ENCODE measurements around the gene PARP14.

PARP14 gene

DNA sequence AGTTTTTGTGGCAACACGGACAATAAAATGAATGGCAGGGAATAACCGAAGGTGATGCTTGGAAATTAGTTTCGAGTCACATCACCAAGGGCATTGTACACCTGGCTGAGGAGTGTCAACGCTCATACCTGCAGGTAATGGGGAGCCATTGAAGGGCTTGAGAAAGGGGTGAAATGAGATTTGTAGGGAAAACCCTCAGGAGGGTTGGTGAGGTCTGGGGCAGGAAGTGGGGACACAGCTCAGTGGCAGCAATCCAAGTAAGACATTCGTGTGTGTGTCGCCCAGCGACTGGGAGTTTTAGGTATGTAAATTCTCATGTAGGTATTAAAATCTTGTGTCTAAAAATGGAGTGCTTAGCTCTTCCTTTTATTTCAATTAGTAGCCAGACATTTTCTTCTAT is 14.3 kb downstream of the PARP14 start:
- ChIA-PET CTCF (interaction anchor here (0.6 kb wide), 2 partner anchors 134 to 396 kb away, joined by 3 to 4 read pairs; no protein-coding TSS in a partner anchor), POLR2A (no interaction called here)
- H3K27ac ChIP-seq (ENCODE audit: extremely low read depth, low read depth, low read length), result no peak overlapping the region
- no peaks in the 10 kb centered on the region; a peak in 1 of 3 replicates for H3K36me3 ChIP-seq (ENCODE audit: control insufficient read depth in 2 of 2, insufficient read depth in 1 of 2, low read length in 2 of 2)
- no peaks in the 10 kb centered on the region for H3K9me3 ChIP-seq (ENCODE audit: control insufficient read depth, insufficient read depth, low read depth, low read length)
- H3K4me3 ChIP-seq (ENCODE audit: low read depth, low read length), result no peak overlapping the region
- no peaks in the 10 kb centered on the region for H3K4me1 ChIP-seq (ENCODE audit: control insufficient read depth, insufficient read depth, low read length)
- TF ChIP-seq ZNF785 (tag by site-specific recombination; IDR thresholded peaks at IDR 0.05) (no peak), ZNF792 (tag by site-specific recombination; IDR thresholded peaks at IDR 0.05) (no peak), ZNF2 (tag by site-specific recombination; IDR thresholded peaks at IDR 0.05) (no peak), ZNF514 (tag by site-specific recombination; IDR thresholded peaks at IDR 0.05) (no peak), ZBTB7A (tag by site-specific recombination; IDR thresholded peaks at IDR 0.05; ENCODE audit: low read depth) (no peak), ZNF423 (tag by site-specific recombination; IDR thresholded peaks at IDR 0.05) (no peak), ZNF707 (tag by site-specific recombination; IDR thresholded peaks at IDR 0.05) (no peak), ZNF561 (tag by site-specific recombination; IDR thresholded peaks at IDR 0.05; ENCODE audit: borderline replicate concordance) (no peak), ZNF155 (tag by site-specific recombination; IDR thresholded peaks at IDR 0.05) (no peak), ZNF510 (tag by site-specific recombination; IDR thresholded peaks at IDR 0.05; ENCODE audit: insufficient replicate concordance) (no peak), SCRT2 (tag by site-specific recombination; IDR thresholded peaks at IDR 0.05) (no peak), ZBTB17 (tag by site-specific recombination; IDR thresholded peaks at IDR 0.05) (no peak), ZNF341 (tag by site-specific recombination; IDR thresholded peaks at IDR 0.05; ENCODE audit: low read depth) (no peak)
- TF ChIP-seq, protein P1, sequence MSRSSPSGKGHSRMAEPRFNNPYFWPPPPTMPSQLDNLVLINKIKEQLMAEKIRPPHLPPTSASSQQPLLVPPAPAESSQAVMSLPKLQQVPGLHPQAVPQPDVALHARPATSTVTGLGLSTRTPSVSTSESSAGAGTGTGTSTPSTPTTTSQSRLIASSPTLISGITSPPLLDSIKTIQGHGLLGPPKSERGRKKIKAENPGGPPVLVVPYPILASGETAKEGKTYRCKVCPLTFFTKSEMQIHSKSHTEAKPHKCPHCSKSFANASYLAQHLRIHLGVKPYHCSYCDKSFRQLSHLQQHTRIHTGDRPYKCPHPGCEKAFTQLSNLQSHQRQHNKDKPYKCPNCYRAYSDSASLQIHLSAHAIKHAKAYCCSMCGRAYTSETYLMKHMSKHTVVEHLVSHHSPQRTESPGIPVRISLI (tag by site-specific recombination; IDR thresholded peaks at IDR 0.05), result no peak
- TF ChIP-seq, protein P2, sequence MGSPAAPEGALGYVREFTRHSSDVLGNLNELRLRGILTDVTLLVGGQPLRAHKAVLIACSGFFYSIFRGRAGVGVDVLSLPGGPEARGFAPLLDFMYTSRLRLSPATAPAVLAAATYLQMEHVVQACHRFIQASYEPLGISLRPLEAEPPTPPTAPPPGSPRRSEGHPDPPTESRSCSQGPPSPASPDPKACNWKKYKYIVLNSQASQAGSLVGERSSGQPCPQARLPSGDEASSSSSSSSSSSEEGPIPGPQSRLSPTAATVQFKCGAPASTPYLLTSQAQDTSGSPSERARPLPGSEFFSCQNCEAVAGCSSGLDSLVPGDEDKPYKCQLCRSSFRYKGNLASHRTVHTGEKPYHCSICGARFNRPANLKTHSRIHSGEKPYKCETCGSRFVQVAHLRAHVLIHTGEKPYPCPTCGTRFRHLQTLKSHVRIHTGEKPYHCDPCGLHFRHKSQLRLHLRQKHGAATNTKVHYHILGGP (tag by site-specific recombination; IDR thresholded peaks at IDR 0.05), result no peak
- TF ChIP-seq, protein P3, sequence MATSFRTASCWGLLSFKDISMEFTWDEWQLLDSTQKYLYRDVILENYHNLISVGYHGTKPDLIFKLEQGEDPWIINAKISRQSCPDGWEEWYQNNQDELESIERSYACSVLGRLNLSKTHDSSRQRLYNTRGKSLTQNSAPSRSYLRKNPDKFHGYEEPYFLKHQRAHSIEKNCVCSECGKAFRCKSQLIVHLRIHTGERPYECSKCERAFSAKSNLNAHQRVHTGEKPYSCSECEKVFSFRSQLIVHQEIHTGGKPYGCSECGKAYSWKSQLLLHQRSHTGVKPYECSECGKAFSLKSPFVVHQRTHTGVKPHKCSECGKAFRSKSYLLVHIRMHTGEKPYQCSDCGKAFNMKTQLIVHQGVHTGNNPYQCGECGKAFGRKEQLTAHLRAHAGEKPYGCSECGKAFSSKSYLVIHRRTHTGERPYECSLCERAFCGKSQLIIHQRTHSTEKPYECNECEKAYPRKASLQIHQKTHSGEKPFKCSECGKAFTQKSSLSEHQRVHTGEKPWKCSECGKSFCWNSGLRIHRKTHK (tag by site-specific recombination; IDR thresholded peaks at IDR 0.05), result no peak

DNA sequence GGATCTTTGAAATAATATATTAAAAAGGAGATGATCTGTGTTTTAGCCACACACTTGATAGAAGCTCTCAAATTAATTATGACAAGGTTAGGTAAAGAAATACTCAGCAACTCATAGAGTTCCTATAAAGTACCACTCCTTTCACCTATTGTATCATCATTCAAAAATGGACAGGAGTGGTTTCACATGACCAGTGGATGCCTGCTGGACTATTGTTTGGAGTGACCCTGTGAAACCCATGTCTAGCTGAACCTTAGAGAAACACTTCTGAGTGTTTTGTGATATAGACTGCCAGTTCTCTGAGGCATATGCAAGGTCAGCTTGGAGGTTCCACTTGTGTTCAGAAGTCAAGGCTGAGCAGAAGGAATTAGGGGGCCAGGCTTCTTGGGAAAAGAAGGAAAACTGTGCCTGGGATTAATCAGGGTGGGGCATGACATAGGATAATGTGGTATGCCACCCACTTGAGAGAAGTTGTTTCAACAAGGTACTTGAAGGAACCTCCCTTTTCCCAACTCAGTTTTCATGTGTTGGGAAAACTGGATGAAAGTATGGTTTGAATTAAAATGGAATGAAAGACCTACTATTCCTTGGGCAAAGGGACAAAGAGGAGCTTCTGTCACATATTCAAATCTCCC is 15.4 kb downstream of the PARP14 start:
- TF ChIP-seq ZNF133 (tag by site-specific recombination; IDR thresholded peaks at IDR 0.05) (no peak), BCL11A (tag by site-specific recombination; IDR thresholded peaks at IDR 0.05; ENCODE audit: low read depth) (no peak), ZBTB1 (tag by site-specific recombination; IDR thresholded peaks at IDR 0.05) (no peak), BCL11B (tag by site-specific recombination; IDR thresholded peaks at IDR 0.05; ENCODE audit: low read depth) (no peak)
- ChIA-PET CTCF (interaction anchor here (0.6 kb wide), 2 partner anchors 19 to 397 kb away, joined by 3 read pairs; no protein-coding TSS in a partner anchor), POLR2A (no interaction called here)
- no peaks in the 10 kb centered on the region for H3K4me1 ChIP-seq (ENCODE audit: control insufficient read depth, insufficient read depth, low read length)
- H3K4me3 ChIP-seq (ENCODE audit: low read depth, low read length), result no peak overlapping the region
- no peaks in the 10 kb centered on the region for H3K9me3 ChIP-seq (ENCODE audit: control insufficient read depth, insufficient read depth, low read depth, low read length)
- no peak overlapping the region for H3K27ac ChIP-seq (ENCODE audit: extremely low read depth, low read depth, low read length)
- no peaks in the 10 kb centered on the region; a peak in 1 of 3 replicates for H3K36me3 ChIP-seq (ENCODE audit: control insufficient read depth in 2 of 2, insufficient read depth in 1 of 2, low read length in 2 of 2)
